Loucy (cell line): ENCODE measurements around the gene ADTRP.

Source experiments
- H2AFZ ChIP-seq: fragments of 200-600 bp; sonication (generic); 2 replicates; pipeline ENCODE4 v1.6.0; 2016; ENCODE audit warnings: antibody characterized with exemption, mild to moderate bottlenecking, low read length, moderate library complexity
- H3F3A ChIP-seq: fragments of 200-600 bp; 2 replicates; pipeline ENCODE4 v1.6.0; 2016; ENCODE audit warnings: antibody characterized with exemption, low read depth, mild to moderate bottlenecking
- H3K27me3 ChIP-seq: fragments of 200-600 bp; sonication (generic); 2 replicates; pipeline ENCODE4 v1.6.1; 2014; ENCODE audit warnings: low read length, mild to moderate bottlenecking; ENCODE audit not compliant: insufficient read depth, poor library complexity, severe bottlenecking
- H3K36me3 ChIP-seq: fragments of 200-600 bp; sonication (generic); 2 replicates; pipeline ENCODE4 v1.6.1; 2016; ENCODE audit warnings: low read length; ENCODE audit not compliant: insufficient read depth
- H3K4me1 ChIP-seq: fragments of 200-600 bp; sonication (generic); 2 replicates; pipeline ENCODE4 v1.5.1; 2014; ENCODE audit warnings: low read length, mild to moderate bottlenecking; ENCODE audit not compliant: insufficient read depth, poor library complexity, severe bottlenecking
- H3K4me2 ChIP-seq: fragments of 200-600 bp; sonication (generic); 2 replicates; pipeline ENCODE4 v1.6.0; 2014; ENCODE audit warnings: antibody characterized with exemption, low read length, low read depth, mild to moderate bottlenecking; ENCODE audit not compliant: poor library complexity, severe bottlenecking
- H3K4me3 ChIP-seq: fragments of 200-600 bp; sonication (generic); 2 replicates; pipeline ENCODE4 v1.5.1; 2014; ENCODE audit warnings: low read length, mild to moderate bottlenecking, mixed read lengths; ENCODE audit not compliant: poor library complexity, severe bottlenecking
- H3K79me2 ChIP-seq: fragments of 200-600 bp; sonication (generic); 2 replicates; pipeline ENCODE4 v1.6.1; 2014; ENCODE audit warnings: low read length; ENCODE audit not compliant: insufficient read depth
- H3K9ac ChIP-seq: fragments of 200-600 bp; sonication (generic); 2 replicates; pipeline ENCODE4 v1.6.0; 2014; ENCODE audit warnings: mild to moderate bottlenecking, low read depth, low read length, moderate library complexity; ENCODE audit not compliant: poor library complexity, severe bottlenecking
- H3K9me2 ChIP-seq: fragments of 200-600 bp; sonication (generic); replicated peaks from 2 replicates; pipeline ENCODE4 v1.6.1; 2016; ENCODE audit warnings: low read depth, low read length, mixed read lengths
- H3K9me3 ChIP-seq: fragments of 200-600 bp; sonication (generic); 2 replicates; pipeline ENCODE4 v1.6.1; 2014; ENCODE audit warnings: mild to moderate bottlenecking, antibody characterized with exemption, low read length, low read depth; ENCODE audit not compliant: insufficient read depth
- H4K20me1 ChIP-seq: fragments of 200-600 bp; sonication (generic); 2 replicates; pipeline ENCODE4 v1.6.0; 2014; ENCODE audit warnings: antibody characterized with exemption, low read length, mild to moderate bottlenecking; ENCODE audit not compliant: insufficient read depth, poor library complexity, severe bottlenecking
- EZH2phosphoT487 ChIP-seq: fragments of 200-600 bp; IDR thresholded peaks from 2 replicates; pipeline ENCODE4 v1.6.1; 2018; ENCODE audit warnings: antibody characterized with exemption, mild to moderate bottlenecking, moderate library complexity, borderline replicate concordance
- TF ChIP-seq, protein P1 (sequence below): fragments of 200-600 bp; sonication (generic); conservative IDR thresholded peaks from 2 replicates; pipeline ENCODE4 v1.5.1; 2014; ENCODE audit warnings: mild to moderate bottlenecking, antibody characterized with exemption, low read length

ADTRP gene

DNA sequence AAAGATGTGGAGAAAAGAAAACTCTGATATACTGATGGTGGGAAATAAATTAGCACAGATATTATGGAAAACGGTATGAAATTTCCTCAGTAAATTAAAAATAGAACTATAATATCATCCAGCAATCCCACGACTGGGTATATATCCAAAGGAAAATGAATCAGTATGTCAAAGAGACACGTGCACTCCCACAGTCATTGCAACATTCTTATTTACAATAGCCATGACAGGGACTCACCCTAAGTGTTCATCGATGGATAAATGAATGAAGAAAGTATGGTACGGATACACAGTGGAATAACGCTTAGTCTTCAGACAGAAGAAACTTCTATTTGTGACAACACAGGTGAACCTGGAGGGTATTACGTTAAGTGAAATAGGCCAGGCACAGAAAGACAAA, 5.7 kb upstream of the ADTRP start:
- no peaks in the 10 kb centered on the region for H3K27me3 ChIP-seq
- H3K4me3 ChIP-seq: no peak overlapping the region
- no peaks in the 10 kb centered on the region for H3K9me3 ChIP-seq
- no peak overlapping the region for H3K4me2 ChIP-seq
- peaks cover 45% of the 10 kb centered on the region for H3K4me1 ChIP-seq
- TF ChIP-seq, protein P1, sequence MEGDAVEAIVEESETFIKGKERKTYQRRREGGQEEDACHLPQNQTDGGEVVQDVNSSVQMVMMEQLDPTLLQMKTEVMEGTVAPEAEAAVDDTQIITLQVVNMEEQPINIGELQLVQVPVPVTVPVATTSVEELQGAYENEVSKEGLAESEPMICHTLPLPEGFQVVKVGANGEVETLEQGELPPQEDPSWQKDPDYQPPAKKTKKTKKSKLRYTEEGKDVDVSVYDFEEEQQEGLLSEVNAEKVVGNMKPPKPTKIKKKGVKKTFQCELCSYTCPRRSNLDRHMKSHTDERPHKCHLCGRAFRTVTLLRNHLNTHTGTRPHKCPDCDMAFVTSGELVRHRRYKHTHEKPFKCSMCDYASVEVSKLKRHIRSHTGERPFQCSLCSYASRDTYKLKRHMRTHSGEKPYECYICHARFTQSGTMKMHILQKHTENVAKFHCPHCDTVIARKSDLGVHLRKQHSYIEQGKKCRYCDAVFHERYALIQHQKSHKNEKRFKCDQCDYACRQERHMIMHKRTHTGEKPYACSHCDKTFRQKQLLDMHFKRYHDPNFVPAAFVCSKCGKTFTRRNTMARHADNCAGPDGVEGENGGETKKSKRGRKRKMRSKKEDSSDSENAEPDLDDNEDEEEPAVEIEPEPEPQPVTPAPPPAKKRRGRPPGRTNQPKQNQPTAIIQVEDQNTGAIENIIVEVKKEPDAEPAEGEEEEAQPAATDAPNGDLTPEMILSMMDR: no peak
- TF ChIP-seq EZH2phosphoT487: no peak
- H4K20me1 ChIP-seq: no peaks in the 10 kb centered on the region
- H2AFZ ChIP-seq: no peak overlapping the region
- H3K79me2 ChIP-seq: no peaks in the 10 kb centered on the region
- H3F3A ChIP-seq: no peaks in the 10 kb centered on the region
- no peaks in the 10 kb centered on the region for H3K36me3 ChIP-seq
- H3K9ac ChIP-seq: no peak overlapping the region
- no peaks in the 10 kb centered on the region for H3K9me2 ChIP-seq

DNA sequence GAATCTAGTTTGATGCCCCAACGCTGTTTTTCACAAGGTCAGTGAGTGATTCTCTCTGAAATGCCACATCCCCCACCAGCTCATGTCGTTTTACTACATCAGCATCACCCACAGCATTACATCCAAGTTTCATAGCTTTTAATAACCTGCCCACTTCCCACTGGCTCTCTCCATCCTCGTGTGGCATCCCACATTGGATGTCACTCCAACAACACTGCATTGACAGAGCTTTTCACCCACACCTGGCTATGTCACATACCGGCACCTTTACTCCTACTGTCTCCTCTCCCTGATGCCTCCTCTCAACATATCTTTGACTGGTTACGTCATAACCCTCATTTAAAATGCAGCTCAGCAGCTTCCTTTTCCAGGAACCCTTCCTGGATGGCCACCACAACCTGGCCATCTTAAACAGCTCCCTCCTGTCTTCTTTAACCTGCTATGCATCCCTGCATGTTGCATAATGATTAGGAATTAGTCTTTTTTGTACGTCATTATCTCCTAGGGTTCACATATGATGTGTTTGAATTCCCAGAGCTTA, 5.0 kb upstream of the ADTRP start:
- no peaks in the 10 kb centered on the region for H4K20me1 ChIP-seq
- no peak overlapping the region for H3K4me3 ChIP-seq
- H3K27me3 ChIP-seq: no peaks in the 10 kb centered on the region
- H3K9ac ChIP-seq: no peak overlapping the region
- H3K36me3 ChIP-seq: no peaks in the 10 kb centered on the region
- TF ChIP-seq, protein P1: no peak
- TF ChIP-seq EZH2phosphoT487: no peak
- H3K79me2 ChIP-seq: no peaks in the 10 kb centered on the region
- H3K4me1 ChIP-seq: peaks cover 50% of the 10 kb centered on the region
- no peaks in the 10 kb centered on the region for H3K9me3 ChIP-seq
- no peaks in the 10 kb centered on the region for H3F3A ChIP-seq
- H3K9me2 ChIP-seq: no peaks in the 10 kb centered on the region
- no peak overlapping the region for H2AFZ ChIP-seq
- no peak overlapping the region for H3K4me2 ChIP-seq

DNA sequence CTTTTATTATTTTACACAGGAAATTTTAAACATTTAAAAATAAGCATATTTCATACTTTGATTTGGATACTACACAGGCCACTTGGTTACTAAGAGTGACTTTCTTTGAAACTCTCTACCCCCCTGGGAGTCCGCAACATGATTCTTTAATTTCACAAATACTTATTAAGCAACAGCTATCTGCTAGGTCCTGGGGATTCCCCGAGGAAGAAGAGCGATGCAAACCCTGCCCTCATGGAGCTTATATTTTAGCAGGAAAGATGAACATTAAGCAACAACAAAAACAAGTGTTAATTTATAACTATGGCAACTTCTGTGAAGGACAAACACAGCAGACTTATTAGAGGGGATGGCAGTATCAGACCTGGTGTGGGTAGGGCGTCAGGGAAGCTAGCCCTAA, 3.9 kb upstream of the ADTRP start:
- H3K9me2 ChIP-seq: no peaks in the 10 kb centered on the region
- H3K4me2 ChIP-seq: no peak overlapping the region
- H3F3A ChIP-seq: no peaks in the 10 kb centered on the region
- H3K9me3 ChIP-seq: no peaks in the 10 kb centered on the region
- H4K20me1 ChIP-seq: no peaks in the 10 kb centered on the region
- TF ChIP-seq EZH2phosphoT487: no peak
- TF ChIP-seq, protein P1: no peak
- H3K4me3 ChIP-seq: no peak overlapping the region
- H3K4me1 ChIP-seq: peaks cover 40% of the 10 kb centered on the region
- H3K27me3 ChIP-seq: no peaks in the 10 kb centered on the region
- no peak overlapping the region for H3K9ac ChIP-seq
- H3K79me2 ChIP-seq: no peaks in the 10 kb centered on the region
- H3K36me3 ChIP-seq: no peaks in the 10 kb centered on the region
- H2AFZ ChIP-seq: no peak overlapping the region
